Nucleus accumbens (tissue), 56 donors: Measurements from ENCODE around the gene AKR1E2.

Source experiments
- DNase-seq, 56 donors: peaks; one replicate each; lab custom pipeline; 2025; lab: John Stamatoyannopoulos, UW

Gene AKR1E2

GRCh38 chr10:4887501-4887900 lies 61.5 kb downstream of the AKR1E2 start:
- no peak for DNase-seq

- DNase-seq = no peak
Observed at GRCh38 chr10:4888236-4888635, 62.2 kb downstream of the AKR1E2 start.

- DNase-seq = no peak
Observed at GRCh38 chr10:4889959-4890358, 64.0 kb downstream of the AKR1E2 start.

DNA sequence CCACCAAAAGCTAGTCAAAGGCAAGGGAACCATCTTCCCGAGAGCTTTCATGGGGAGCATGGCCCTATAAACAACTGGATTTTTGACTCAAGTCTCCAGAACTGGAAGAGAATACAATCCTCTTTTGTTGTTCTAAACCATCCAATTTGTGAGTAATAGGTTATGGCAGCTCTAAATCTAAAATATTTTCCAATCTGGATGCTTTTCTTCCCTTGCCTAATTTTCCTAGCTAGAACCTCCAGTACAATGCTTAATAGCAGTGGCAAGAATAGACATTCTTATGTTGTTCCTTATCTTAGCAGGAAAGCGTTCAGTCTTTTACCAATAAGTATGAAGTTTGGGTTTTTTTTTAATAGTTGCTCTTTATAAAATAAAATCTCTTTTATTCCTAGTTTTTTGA lies 66.7 kb downstream of the AKR1E2 start:
- DNase-seq = no peak

GRCh38 chr10:4894335-4894734 lies 68.3 kb downstream of the AKR1E2 start:
- no peak for DNase-seq
